OCI-LY3 (cell line): ENCODE results near the gene CDH23.

ENCODE experiments used
- EZH2phosphoT487 ChIP-seq: fragments of 200-600 bp; shearing (Covaris generic); IDR thresholded peaks from 2 replicates; pipeline ENCODE4 v1.6.1; 2018; ENCODE audit warnings: antibody characterized with exemption, mixed run types, low read depth
- TF ChIP-seq, protein P1 (sequence below): fragments of 200-600, 300-600 bp; sonication (generic); IDR thresholded peaks from 2 replicates; pipeline ENCODE4 v1.5.1; 2014; ENCODE audit warnings: antibody characterized with exemption, low read length, low read depth

DNA sequence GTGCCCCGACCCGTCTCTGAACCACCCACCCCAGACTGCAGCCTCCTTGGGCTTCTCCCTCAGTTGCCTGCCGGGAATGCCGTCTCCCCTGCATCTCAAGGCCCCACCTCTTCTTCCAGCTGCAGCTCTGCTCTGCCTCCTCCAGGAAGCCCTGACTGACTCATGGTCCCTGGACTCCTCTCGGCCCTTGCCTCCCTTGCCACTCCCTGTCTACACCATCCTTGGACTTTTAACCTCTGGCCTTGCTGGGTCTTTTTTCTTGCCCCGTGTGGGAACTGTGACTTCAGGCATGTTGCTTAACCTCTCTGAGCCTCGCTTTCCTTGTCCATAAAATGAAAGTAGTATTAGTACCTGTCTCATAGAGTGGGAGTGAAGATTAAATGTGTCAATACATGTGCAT lies 266.6 kb downstream of the CDH23 start:
- TF ChIP-seq, protein P1, sequence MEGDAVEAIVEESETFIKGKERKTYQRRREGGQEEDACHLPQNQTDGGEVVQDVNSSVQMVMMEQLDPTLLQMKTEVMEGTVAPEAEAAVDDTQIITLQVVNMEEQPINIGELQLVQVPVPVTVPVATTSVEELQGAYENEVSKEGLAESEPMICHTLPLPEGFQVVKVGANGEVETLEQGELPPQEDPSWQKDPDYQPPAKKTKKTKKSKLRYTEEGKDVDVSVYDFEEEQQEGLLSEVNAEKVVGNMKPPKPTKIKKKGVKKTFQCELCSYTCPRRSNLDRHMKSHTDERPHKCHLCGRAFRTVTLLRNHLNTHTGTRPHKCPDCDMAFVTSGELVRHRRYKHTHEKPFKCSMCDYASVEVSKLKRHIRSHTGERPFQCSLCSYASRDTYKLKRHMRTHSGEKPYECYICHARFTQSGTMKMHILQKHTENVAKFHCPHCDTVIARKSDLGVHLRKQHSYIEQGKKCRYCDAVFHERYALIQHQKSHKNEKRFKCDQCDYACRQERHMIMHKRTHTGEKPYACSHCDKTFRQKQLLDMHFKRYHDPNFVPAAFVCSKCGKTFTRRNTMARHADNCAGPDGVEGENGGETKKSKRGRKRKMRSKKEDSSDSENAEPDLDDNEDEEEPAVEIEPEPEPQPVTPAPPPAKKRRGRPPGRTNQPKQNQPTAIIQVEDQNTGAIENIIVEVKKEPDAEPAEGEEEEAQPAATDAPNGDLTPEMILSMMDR: no peak
- TF ChIP-seq EZH2phosphoT487: no peak
